GM12865 (cell line): Measurements from ENCODE around the gene CHPF.

ENCODE experiments used
- DNase-seq: peaks from one replicate; pipeline ENCODE4 v3.0.0; 2010; ENCODE audit warnings: low read depth
- H3K4me3 ChIP-seq: 2 replicates; pipeline ENCODE4 v1.5.1; 2011; ENCODE audit warnings: mild to moderate bottlenecking, low read depth, low read length, control low read depth
- TF ChIP-seq, protein P1 (sequence below): IDR thresholded peaks from 2 replicates; pipeline ENCODE4 v1.5.1; 2011; ENCODE audit warnings: low read length, control low read depth, low read depth, inconsistent platforms; ENCODE audit not compliant: insufficient read depth; ENCODE audit errors: missing control alignments

Gene CHPF

DNA sequence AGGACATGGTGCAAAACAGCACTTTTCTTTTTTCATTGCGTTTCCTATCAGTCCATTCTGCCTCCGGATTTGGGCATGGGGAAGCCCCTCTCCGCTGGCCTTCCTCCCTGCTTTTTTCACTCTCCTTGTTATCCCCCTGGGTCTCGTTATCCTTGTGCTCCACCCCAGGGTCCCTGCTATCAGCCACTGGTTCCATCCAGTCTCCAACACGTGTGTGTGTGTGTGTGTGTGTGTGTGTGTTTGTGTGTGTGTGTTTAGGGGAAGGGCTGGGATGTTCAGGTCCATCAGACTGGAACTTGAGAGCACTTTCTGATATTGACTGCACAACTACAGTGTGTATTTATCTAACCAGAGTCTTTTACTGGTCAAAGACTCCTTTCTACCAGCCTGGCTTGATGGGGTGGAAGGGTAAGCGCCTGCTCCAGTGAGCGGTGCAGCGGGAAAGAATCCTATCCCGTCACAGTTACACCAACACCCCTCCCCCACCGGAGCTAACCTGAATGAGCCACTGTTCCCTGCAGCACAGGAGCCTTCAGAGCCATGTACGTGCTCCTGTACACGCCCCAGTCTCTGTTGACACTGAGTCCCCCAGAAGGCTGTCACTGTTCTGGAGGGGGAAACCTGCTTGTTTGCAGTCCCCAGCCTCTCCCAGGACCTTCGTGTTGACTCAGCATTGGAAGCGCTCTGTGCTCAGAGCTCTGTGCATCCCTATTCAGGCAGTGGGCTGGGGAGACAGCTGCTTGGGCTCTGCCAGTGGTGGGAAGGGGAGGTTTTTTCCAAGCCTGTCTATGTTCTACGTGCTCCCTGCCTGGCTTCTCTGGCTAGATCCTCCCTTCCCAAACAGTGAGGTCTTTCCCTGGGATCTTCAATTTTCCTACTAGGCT lies 33.1 kb upstream of the CHPF start:
- no peak overlapping the region for H3K4me3 ChIP-seq
- DNase-seq: no peak
- TF ChIP-seq, protein P1, sequence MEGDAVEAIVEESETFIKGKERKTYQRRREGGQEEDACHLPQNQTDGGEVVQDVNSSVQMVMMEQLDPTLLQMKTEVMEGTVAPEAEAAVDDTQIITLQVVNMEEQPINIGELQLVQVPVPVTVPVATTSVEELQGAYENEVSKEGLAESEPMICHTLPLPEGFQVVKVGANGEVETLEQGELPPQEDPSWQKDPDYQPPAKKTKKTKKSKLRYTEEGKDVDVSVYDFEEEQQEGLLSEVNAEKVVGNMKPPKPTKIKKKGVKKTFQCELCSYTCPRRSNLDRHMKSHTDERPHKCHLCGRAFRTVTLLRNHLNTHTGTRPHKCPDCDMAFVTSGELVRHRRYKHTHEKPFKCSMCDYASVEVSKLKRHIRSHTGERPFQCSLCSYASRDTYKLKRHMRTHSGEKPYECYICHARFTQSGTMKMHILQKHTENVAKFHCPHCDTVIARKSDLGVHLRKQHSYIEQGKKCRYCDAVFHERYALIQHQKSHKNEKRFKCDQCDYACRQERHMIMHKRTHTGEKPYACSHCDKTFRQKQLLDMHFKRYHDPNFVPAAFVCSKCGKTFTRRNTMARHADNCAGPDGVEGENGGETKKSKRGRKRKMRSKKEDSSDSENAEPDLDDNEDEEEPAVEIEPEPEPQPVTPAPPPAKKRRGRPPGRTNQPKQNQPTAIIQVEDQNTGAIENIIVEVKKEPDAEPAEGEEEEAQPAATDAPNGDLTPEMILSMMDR: no peak

GRCh38 chr2:219575566-219576504 lies 32.2 kb upstream of the CHPF start:
- DNase-seq: no peak
- no peak overlapping the region for H3K4me3 ChIP-seq
- TF ChIP-seq, protein P1: no peak

DNA sequence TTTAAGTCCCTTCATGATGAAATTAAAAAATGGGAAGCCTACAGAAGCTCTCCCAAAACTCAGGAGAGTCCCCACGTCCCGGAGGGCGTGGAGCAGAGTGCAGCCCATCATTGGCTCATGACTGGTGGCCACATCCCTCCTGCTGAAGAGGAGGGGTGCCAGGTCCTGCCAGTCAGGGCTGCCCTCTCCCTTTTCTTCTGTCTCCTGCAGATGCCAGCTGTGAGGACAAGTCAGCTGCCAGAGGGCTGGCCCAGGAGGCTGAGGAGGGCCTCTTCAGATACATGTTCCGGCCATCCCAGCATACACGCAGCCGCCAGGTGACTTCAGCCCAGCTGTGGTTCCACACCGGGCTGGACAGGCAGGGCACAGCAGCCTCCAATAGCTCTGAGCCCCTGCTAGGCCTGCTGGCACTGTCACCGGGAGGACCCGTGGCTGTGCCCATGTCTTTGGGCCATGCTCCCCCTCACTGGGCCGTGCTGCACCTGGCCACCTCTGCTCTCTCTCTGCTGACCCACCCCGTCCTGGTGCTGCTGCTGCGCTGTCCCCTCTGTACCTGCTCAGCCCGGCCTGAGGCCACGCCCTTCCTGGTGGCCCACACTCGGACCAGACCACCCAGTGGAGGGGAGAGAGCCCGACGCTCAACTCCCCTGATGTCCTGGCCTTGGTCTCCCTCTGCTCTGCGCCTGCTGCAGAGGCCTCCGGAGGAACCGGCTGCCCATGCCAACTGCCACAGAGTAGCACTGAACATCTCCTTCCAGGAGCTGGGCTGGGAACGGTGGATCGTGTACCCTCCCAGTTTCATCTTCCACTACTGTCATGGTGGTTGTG lies 31.1 kb upstream of the CHPF start:
- no peak overlapping the region for H3K4me3 ChIP-seq
- no peak for DNase-seq
- TF ChIP-seq, protein P1: no peak

DNA sequence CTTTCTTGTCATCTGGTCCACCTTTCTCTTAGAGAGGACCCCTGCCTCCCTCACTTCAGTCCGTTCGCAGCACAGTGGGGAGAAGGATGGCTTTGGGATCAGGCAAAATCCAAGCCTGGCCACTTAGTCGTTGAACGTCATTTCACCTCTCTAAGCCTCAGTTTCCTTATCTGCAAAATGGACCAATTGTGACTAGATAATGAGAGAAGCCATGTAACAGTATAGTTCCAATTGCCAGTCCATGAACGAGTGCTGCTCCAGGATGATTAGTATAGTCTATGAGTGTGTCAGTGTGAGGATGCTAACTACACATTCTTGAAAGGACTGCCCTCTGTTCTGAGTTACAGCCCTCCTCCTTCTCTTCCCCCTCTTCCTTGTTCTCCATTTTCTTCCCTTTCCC lies 29.6 kb upstream of the CHPF start:
- DNase-seq: no peak
- TF ChIP-seq, protein P1: no peak
- no peak overlapping the region for H3K4me3 ChIP-seq

DNA sequence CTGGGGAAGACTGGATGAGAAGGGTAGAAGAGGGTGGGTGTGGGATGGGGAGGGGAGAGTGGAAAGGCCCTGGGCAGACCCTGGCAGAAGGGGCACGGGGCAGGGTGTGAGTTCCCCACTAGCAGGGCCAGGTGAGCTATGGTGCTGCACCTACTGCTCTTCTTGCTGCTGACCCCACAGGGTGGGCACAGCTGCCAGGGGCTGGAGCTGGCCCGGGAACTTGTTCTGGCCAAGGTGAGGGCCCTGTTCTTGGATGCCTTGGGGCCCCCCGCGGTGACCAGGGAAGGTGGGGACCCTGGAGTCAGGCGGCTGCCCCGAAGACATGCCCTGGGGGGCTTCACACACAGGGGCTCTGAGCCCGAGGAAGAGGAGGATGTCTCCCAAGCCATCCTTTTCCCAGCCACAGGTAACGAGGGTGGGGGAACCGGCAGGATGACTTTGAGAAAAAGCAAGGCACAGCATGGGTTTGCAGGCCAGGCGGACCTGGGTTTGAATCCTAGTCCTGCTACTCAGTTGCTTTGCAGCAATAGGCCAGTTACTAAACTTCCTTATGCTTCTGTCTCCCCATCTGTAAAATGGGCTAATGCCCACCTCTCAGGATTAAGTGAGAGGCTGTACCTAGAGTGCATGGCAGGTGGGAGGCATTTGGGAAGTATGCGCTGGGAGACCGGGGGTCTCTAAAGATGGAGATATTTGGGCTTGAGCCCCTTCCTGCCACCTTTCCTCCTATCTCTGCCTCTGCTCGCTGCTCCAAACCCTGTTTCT lies 28.8 kb upstream of the CHPF start, which contains the start of gene INHA:
Gene INHA, plus strand, starts transcription at position 74 of the 765 bp plus-strand sequence. Its CDS starts 65 bp downstream, at position 139.
- TF ChIP-seq, protein P1: no peak
- DNase-seq: no peak
- H3K4me3 ChIP-seq: no peak within 1 kb of the TSS
